GM21447 (cell line): Measurements from ENCODE around the gene NKIRAS2.

Experiments
- ATAC-seq: cut with Tn5 transposase; IDR thresholded peaks from one replicate; pipeline ENCODE4 v1.9.1; 2021; ENCODE audit not compliant: unreplicated experiment

NKIRAS2 gene

GRCh38 chr17:42025936-42026335 lies 6.0 kb downstream of the NKIRAS2 start:
- ATAC-seq, result no peak

GRCh38 chr17:42026857-42027589 lies 7.1 kb downstream of the NKIRAS2 start:
- ATAC-seq, result no peak

GRCh38 chr17:42027590-42027889 lies 7.7 kb downstream of the NKIRAS2 start:
- no peak for ATAC-seq

- ATAC-seq, result no peak
Observed at GRCh38 chr17:42027961-42028790, 8.3 kb downstream of the NKIRAS2 start.

- no peak for ATAC-seq
Observed at GRCh38 chr17:42028791-42029127, 8.9 kb downstream of the NKIRAS2 start.

GRCh38 chr17:42031584-42031983 lies 11.7 kb downstream of the NKIRAS2 start:
- no peak for ATAC-seq

- no peak for ATAC-seq
Observed at GRCh38 chr17:42034059-42034458, 14.2 kb downstream of the NKIRAS2 start.

GRCh38 chr17:42038221-42038973 lies 18.5 kb downstream of the NKIRAS2 start:
- ATAC-seq, result no peak

- no peak for ATAC-seq
Observed at GRCh38 chr17:42039794-42040763, 20.2 kb downstream of the NKIRAS2 start.

GRCh38 chr17:42040818-42041217 lies 20.9 kb downstream of the NKIRAS2 start:
- ATAC-seq, result no peak

GRCh38 chr17:42041619-42042018 lies 21.7 kb downstream of the NKIRAS2 start:
- no peak for ATAC-seq

GRCh38 chr17:42042598-42043319 lies 22.9 kb downstream of the NKIRAS2 start:
- no peak for ATAC-seq

- no peak for ATAC-seq
Observed at GRCh38 chr17:42045719-42046118, 25.8 kb downstream of the NKIRAS2 start.

GRCh38 chr17:42047343-42047742 lies 27.5 kb downstream of the NKIRAS2 start:
- no peak for ATAC-seq

- no peak for ATAC-seq
Observed at GRCh38 chr17:42049834-42050392, 30.0 kb downstream of the NKIRAS2 start.

- ATAC-seq, result no peak
Observed at GRCh38 chr17:42050393-42051012, 30.6 kb downstream of the NKIRAS2 start, which contains the start of gene C17orf113. C17orf113 (minus strand) TSS chr17:42050601; CDS start chr17:42043376, 7,225 bp downstream.

GRCh38 chr17:42051013-42051400 lies 31.1 kb downstream of the NKIRAS2 start:
- ATAC-seq, result no peak

GRCh38 chr17:42051645-42052044 lies 31.8 kb downstream of the NKIRAS2 start:
- no peak for ATAC-seq

GRCh38 chr17:42052346-42052877 lies 32.5 kb downstream of the NKIRAS2 start:
- no peak for ATAC-seq
